ENCODE results near the gene IFNA14. TPM values are rescaled to one million over a fixed set of nuclear protein-coding genes. Genes with fewer than 3 reads are reported as not detected.
"Not testable (repeated sequence)": the region's sequence is repeated elsewhere in the genome, so short reads cannot be mapped to it uniquely, and the experiment has no call there.

The IFNA14 gene
- total and polyA plus RNA-seq, 2 donors = not detected

DNA sequence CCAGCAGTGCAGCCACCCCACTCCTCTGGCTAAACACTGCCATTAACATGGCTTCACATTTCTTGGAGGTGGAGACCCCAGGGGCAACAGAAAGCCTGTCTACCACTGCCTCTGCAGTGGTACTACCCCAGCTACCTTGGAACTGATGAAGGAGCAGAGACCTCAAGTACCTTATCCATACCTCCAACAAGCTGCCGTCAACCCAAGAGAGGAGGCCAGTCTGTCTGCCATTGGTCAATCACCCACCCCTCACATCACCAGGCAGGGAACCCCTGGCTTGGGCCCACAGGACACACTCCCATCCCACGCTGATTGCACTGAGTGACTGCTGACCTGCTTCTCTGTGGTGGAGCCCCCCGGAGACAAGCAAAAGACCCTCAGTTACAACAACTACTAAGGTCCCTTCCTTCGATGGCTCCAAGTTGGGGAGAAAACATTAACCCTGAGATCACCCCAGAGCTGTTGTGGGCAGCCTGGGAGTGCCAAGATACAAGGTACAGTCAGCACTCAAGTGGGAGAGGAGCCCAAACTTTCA is 5.6 kb downstream of the IFNA14 start:
- Histone ChIP-seq H3K27me3 (ENCODE audit: control insufficient read depth in 2 of 2, insufficient read depth in 1 of 2, low read length in 1 of 2) (no peaks in the 10 kb centered on the region), H3K4me3 (ENCODE audit: low read length in 2 of 2) (no peak overlapping the region), H3K9me3 (ENCODE audit: control insufficient read depth in 2 of 2, insufficient read depth in 1 of 2, low read length in 1 of 2) (no peaks in the 10 kb centered on the region), H3K4me1 (ENCODE audit: control insufficient read depth in 2 of 2, insufficient read depth in 2 of 2, low read length in 2 of 2) (no peaks in the 10 kb centered on the region), H3K36me3 (ENCODE audit: control insufficient read depth in 2 of 2, insufficient read depth in 2 of 2, low read length in 1 of 2) (no peaks in the 10 kb centered on the region), H3K27ac (ENCODE audit: low read depth in 1 of 2, low read length in 1 of 2) (no peak overlapping the region)
- 96% methylated on average over 4 of the region's 4 CpGs for WGBS
- no peak for DNase-seq (ENCODE audit: low read depth in 6 of 9, low spot score in 9 of 9)

DNA sequence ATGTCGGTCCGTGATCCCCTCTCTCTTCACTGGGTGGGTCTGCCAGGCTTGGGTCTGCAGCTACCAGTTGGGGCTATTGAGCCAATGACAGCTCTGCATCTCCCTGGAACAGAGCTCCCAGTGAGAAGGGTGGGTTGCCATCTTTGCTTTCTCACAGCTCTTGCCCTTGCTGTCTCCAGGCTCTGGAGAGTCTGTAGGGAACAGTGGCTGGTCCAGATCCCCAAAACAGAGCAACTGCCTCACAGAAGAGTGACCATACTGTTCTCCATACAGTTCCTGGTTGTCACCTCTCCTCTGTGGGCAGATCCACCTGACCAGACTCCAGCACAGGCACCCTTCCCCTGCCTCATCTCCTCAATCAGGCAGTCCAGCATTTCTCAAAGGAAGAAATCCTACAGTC is 6.5 kb downstream of the IFNA14 start:
- H3K27me3 ChIP-seq (ENCODE audit: control insufficient read depth in 2 of 2, insufficient read depth in 1 of 2, low read length in 1 of 2) = no peaks in the 10 kb centered on the region
- H3K9me3 ChIP-seq (ENCODE audit: control insufficient read depth in 2 of 2, insufficient read depth in 1 of 2, low read length in 1 of 2) = no peaks in the 10 kb centered on the region
- WGBS = 100% methylated on average over 2 of the region's 2 CpGs
- no peaks in the 10 kb centered on the region for H3K4me1 ChIP-seq (ENCODE audit: control insufficient read depth in 2 of 2, insufficient read depth in 2 of 2, low read length in 2 of 2)
- DNase-seq (ENCODE audit: low read depth in 6 of 9, low spot score in 9 of 9) = no peak
- H3K36me3 ChIP-seq (ENCODE audit: control insufficient read depth in 2 of 2, insufficient read depth in 2 of 2, low read length in 1 of 2) = no peaks in the 10 kb centered on the region
- no peak overlapping the region for H3K4me3 ChIP-seq (ENCODE audit: low read length in 2 of 2)
- H3K27ac ChIP-seq (ENCODE audit: low read depth in 1 of 2, low read length in 1 of 2) = no peak overlapping the region

DNA sequence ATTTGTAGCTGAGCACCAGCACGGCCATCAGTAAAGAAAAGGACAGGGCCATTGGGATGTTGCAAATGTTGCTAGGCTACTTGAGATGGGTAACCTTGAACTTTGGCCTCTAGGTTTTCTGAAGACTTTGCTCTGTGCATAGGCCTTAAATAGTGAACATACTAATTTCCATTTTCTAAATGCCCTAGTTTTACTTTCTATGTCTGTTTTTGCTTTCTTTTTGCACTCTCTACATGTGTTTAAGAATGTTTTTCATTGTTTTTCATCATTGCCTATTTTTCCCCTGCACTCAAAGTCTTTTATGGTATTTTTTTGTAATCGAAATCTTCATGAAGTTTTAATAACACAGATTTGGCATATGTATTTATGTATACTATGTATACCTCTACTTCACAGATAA is 11.7 kb downstream of the IFNA14 start, which contains the start of gene IFNA17:
Gene IFNA17 (minus strand): TSS at position 101 of the 400 bp plus-strand sequence. CDS start 49 bp downstream, at position 52.
- Histone ChIP-seq H3K27ac (ENCODE audit: low read depth in 1 of 2, low read length in 1 of 2) (no peak within 1 kb of the TSS), H3K4me1 (ENCODE audit: control insufficient read depth in 2 of 2, insufficient read depth in 2 of 2, low read length in 2 of 2) (no peaks in the 10 kb centered on the region), H3K36me3 (ENCODE audit: control insufficient read depth in 2 of 2, insufficient read depth in 2 of 2, low read length in 1 of 2) (no peaks in the 10 kb centered on the region), H3K27me3 (ENCODE audit: control insufficient read depth in 2 of 2, insufficient read depth in 1 of 2, low read length in 1 of 2) (no peaks in the 10 kb centered on the region), H3K9me3 (ENCODE audit: control insufficient read depth in 2 of 2, insufficient read depth in 1 of 2, low read length in 1 of 2) (no peaks in the 10 kb centered on the region), H3K4me3 (ENCODE audit: low read length in 2 of 2) (no peak within 1 kb of the TSS)
- DNase-seq (ENCODE audit: low read depth in 6 of 9, low spot score in 9 of 9) = no peak
- WGBS = 93% methylated on average over 2 of the region's 2 CpGs

DNA sequence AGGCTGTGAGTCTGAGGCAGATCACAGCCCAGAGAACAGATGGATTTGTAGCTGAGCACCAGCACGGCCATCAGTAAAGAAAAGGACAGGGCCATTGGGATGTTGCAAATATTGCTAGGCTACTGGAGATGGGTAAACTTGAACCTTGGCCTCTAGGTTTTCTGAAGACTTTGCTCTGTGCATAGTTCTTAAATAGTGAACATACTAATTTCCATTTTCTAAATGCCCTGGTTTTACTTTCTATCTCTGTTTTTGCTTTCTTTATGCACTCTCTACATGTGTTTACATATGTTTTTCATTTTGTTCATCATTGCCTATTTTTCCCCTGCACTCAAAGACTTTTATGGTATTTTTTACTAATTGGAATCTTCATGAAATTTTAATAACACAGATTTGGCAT is 22.6 kb downstream of the IFNA14 start, which contains the start of gene IFNA16:
Gene IFNA16 (minus strand): TSS at position 101 of the 400 bp plus-strand sequence. CDS start 6 bp downstream, at position 95.
- not testable (repeated sequence) for H3K27ac ChIP-seq (ENCODE audit: low read depth in 1 of 2, low read length in 1 of 2); H3K4me1 ChIP-seq (ENCODE audit: control insufficient read depth in 2 of 2, insufficient read depth in 2 of 2, low read length in 2 of 2); H3K4me3 ChIP-seq (ENCODE audit: low read length in 2 of 2); DNase-seq (ENCODE audit: low read depth in 6 of 9, low spot score in 9 of 9); H3K36me3 ChIP-seq (ENCODE audit: control insufficient read depth in 2 of 2, insufficient read depth in 2 of 2, low read length in 1 of 2); H3K9me3 ChIP-seq (ENCODE audit: control insufficient read depth in 2 of 2, insufficient read depth in 1 of 2, low read length in 1 of 2); H3K27me3 ChIP-seq (ENCODE audit: control insufficient read depth in 2 of 2, insufficient read depth in 1 of 2, low read length in 1 of 2)
- 87% methylated on average over 1 of the region's 1 CpG for WGBS

DNA sequence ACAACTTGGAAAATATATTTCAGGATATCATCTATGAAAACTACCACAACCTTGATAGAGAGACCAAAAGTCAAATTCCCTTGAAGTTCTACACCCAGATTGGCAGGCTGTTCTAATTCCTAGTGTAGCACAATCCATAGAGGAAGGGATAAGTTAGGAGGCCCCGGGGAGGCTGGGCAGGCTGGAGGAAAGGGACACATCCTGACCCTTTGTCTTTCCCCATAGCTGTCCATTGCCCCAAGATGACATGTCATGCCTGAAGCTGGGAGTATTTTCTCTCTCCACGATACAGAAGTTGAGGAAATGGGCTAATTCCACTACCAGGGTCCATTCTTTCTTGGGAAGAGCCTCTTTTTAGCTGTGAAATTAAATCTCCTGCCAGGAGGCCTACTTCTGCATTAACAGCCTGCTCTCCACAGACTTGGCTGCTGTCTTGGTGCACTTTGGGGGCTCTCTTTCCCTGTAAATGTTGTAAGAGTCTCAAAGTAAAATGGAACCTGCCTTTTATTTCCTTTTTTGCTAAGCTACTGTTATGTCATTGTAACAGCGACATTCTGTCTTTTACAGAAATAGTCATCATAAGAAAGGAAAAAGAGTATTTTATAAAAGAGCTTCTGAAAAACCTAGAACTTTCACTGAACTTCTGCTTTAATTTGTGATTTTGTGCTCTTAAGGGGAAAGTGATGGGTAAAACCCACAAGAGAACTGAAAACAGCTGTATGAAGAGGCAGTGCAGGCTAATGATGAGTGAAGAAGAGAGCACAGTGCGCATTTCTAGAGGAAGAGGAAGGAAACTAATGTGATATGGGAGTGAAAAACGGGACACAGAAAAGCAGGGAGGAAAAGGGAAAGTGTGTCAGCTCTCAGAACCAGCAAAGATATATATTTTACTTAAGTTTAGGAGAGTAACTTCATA is 26.1 kb downstream of the IFNA14 start:
- H3K27me3 ChIP-seq (ENCODE audit: control insufficient read depth in 2 of 2, insufficient read depth in 1 of 2, low read length in 1 of 2); H3K9me3 ChIP-seq (ENCODE audit: control insufficient read depth in 2 of 2, insufficient read depth in 1 of 2, low read length in 1 of 2); H3K4me1 ChIP-seq (ENCODE audit: control insufficient read depth in 2 of 2, insufficient read depth in 2 of 2, low read length in 2 of 2); H3K27ac ChIP-seq (ENCODE audit: low read depth in 1 of 2, low read length in 1 of 2); H3K36me3 ChIP-seq (ENCODE audit: control insufficient read depth in 2 of 2, insufficient read depth in 2 of 2, low read length in 1 of 2); H3K4me3 ChIP-seq (ENCODE audit: low read length in 2 of 2): not testable (repeated sequence)
- 42% methylated on average over 5 of the region's 5 CpGs for WGBS
- DNase-seq (ENCODE audit: low read depth in 6 of 9, low spot score in 9 of 9) = peak in 6 of 9 donors; percentile 4 to 57 (median 10)

DNA sequence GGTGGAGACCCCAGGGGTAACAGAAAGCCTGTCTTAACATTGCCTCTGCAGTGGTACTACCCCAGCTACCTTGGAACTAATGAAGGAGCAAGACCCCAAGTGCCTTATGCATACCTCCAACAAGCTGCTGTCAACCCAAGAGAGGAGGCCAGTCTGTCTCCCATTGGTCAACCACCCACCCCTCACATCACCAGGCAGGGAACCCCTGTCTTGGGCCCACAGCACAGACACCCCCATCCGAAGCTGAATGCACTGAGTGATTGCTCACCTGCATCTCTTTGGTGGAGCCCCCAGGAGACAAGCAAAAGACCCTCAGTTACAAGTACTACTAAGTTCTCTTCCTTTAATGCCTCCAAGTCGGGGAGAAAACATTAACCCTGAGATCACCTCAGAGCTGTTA is 27.6 kb downstream of the IFNA14 start:
- H3K27me3 ChIP-seq (ENCODE audit: control insufficient read depth in 2 of 2, insufficient read depth in 1 of 2, low read length in 1 of 2); H3K4me1 ChIP-seq (ENCODE audit: control insufficient read depth in 2 of 2, insufficient read depth in 2 of 2, low read length in 2 of 2); H3K9me3 ChIP-seq (ENCODE audit: control insufficient read depth in 2 of 2, insufficient read depth in 1 of 2, low read length in 1 of 2); H3K4me3 ChIP-seq (ENCODE audit: low read length in 2 of 2); DNase-seq (ENCODE audit: low read depth in 6 of 9, low spot score in 9 of 9); H3K36me3 ChIP-seq (ENCODE audit: control insufficient read depth in 2 of 2, insufficient read depth in 2 of 2, low read length in 1 of 2); H3K27ac ChIP-seq (ENCODE audit: low read depth in 1 of 2, low read length in 1 of 2): not testable (repeated sequence)
- 84% methylated on average over 2 of the region's 2 CpGs for WGBS

DNA sequence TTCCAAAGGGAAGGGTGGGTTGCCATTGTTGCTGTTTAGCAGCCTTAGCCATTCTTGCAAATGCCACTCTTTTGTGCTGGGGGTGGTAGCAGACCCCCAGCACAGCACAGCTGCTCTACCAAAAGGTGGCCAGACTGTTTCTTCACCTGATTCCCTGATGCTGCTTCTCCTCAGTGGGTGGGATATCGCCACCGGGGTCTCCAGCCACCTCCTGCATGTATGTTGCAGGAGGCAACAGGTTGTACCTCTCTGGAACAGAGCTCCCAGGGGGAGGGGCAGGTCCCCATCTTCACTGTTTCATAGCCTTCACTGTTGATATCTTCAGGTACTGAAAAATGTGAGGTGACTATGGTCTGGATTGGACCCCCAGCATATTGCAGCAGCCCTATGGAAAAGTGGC is 29.0 kb downstream of the IFNA14 start:
- DNase-seq (ENCODE audit: low read depth in 6 of 9, low spot score in 9 of 9); H3K27me3 ChIP-seq (ENCODE audit: control insufficient read depth in 2 of 2, insufficient read depth in 1 of 2, low read length in 1 of 2); H3K4me3 ChIP-seq (ENCODE audit: low read length in 2 of 2); H3K4me1 ChIP-seq (ENCODE audit: control insufficient read depth in 2 of 2, insufficient read depth in 2 of 2, low read length in 2 of 2); H3K27ac ChIP-seq (ENCODE audit: low read depth in 1 of 2, low read length in 1 of 2); H3K36me3 ChIP-seq (ENCODE audit: control insufficient read depth in 2 of 2, insufficient read depth in 2 of 2, low read length in 1 of 2); H3K9me3 ChIP-seq (ENCODE audit: control insufficient read depth in 2 of 2, insufficient read depth in 1 of 2, low read length in 1 of 2): not testable (repeated sequence)
- 98% methylated on average over 2 of the region's 2 CpGs for WGBS

DNA sequence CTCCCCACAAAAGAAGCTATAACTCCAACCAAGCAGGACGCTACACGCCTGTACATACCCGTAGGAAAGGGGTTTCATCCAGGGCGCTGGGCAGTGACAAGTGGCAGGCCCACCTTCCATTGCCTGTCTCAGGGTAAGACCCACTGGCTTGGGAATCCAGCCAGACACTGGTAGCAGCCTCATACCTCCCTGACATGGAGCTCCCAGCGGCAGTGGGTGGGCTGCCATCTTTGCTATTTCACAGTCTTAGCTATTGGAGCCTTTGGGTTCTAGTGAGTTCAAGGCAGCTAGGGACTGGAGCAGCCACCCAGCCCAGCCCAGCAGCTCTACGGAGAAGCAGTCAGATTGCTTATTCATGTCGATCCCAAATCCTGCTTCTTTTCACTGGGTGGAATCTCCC is 29.5 kb downstream of the IFNA14 start:
- DNase-seq (ENCODE audit: low read depth in 6 of 9, low spot score in 9 of 9) = no peak
- H3K4me3 ChIP-seq (ENCODE audit: low read length in 2 of 2) = no peak overlapping the region
- no peak overlapping the region for H3K27ac ChIP-seq (ENCODE audit: low read depth in 1 of 2, low read length in 1 of 2)
- no peaks in the 10 kb centered on the region for H3K27me3 ChIP-seq (ENCODE audit: control insufficient read depth in 2 of 2, insufficient read depth in 1 of 2, low read length in 1 of 2)
- no peaks in the 10 kb centered on the region for H3K4me1 ChIP-seq (ENCODE audit: control insufficient read depth in 2 of 2, insufficient read depth in 2 of 2, low read length in 2 of 2)
- 99% methylated on average over 7 of the region's 7 CpGs for WGBS
- no peaks in the 10 kb centered on the region for H3K9me3 ChIP-seq (ENCODE audit: control insufficient read depth in 2 of 2, insufficient read depth in 1 of 2, low read length in 1 of 2)
- H3K36me3 ChIP-seq (ENCODE audit: control insufficient read depth in 2 of 2, insufficient read depth in 2 of 2, low read length in 1 of 2) = no peaks in the 10 kb centered on the region

DNA sequence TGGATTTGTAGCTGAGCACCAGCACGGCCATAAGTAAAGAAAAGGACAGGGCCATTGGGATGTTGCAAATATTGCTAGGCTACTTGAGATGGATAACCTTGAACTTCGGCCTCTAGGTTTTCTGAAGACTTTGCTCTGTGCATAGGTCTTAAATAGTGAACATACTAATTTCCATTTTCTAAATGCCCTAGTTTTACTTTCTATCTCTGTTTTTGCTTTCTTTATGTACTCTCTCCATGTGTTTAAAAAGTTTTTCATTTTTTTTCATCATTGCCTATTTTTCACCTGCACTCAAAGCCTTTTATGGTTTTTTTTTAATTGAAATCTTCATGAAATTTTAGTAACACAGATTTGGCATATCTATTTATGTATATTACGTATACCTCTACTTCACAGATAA is 32.8 kb downstream of the IFNA14 start, which contains the start of gene IFNA10:
Gene IFNA10 (minus strand): TSS at position 101 of the 400 bp plus-strand sequence. CDS start 46 bp downstream, at position 55.
- H3K4me1 ChIP-seq (ENCODE audit: control insufficient read depth in 2 of 2, insufficient read depth in 2 of 2, low read length in 2 of 2); H3K27me3 ChIP-seq (ENCODE audit: control insufficient read depth in 2 of 2, insufficient read depth in 1 of 2, low read length in 1 of 2); H3K36me3 ChIP-seq (ENCODE audit: control insufficient read depth in 2 of 2, insufficient read depth in 2 of 2, low read length in 1 of 2); H3K27ac ChIP-seq (ENCODE audit: low read depth in 1 of 2, low read length in 1 of 2); H3K9me3 ChIP-seq (ENCODE audit: control insufficient read depth in 2 of 2, insufficient read depth in 1 of 2, low read length in 1 of 2); DNase-seq (ENCODE audit: low read depth in 6 of 9, low spot score in 9 of 9); H3K4me3 ChIP-seq (ENCODE audit: low read length in 2 of 2): not testable (repeated sequence)
- WGBS = 97% methylated on average over 3 of the region's 3 CpGs

Measured in thymus (tissue), 11 donors.